Glutamatergic neuron (in vitro differentiated cells): ENCODE data around the gene PORCN. TPM values are rescaled to one million over a fixed set of nuclear protein-coding genes. Genes with fewer than 3 reads are reported as not detected.
"Not testable (repeated sequence)": the region's sequence is repeated elsewhere in the genome, so short reads cannot be mapped to it uniquely, and the experiment has no call there.

ENCODE experiments used
- DNase-seq: peaks from one replicate; pipeline ENCODE4 v3.0.0; 2022
- H3K27ac Mint-ChIP-seq: one replicate; pipeline ENCODE4 v1.8.0; 2020; ENCODE audit warnings: mild to moderate bottlenecking, mixed read lengths, inconsistent platforms; ENCODE audit not compliant: unreplicated experiment
- H3K27me3 Mint-ChIP-seq: one replicate; pipeline ENCODE4 v1.8.0; 2020; ENCODE audit warnings: mild to moderate bottlenecking, moderate library complexity, mixed read lengths, inconsistent platforms; ENCODE audit not compliant: unreplicated experiment
- H3K36me3 Mint-ChIP-seq: one replicate; pipeline ENCODE4 v1.8.0; 2020; ENCODE audit warnings: mild to moderate bottlenecking, mixed read lengths, inconsistent platforms; ENCODE audit not compliant: unreplicated experiment
- H3K4me1 Mint-ChIP-seq: one replicate; pipeline ENCODE4 v1.8.0; 2020; ENCODE audit warnings: mild to moderate bottlenecking, low read depth, mixed read lengths, inconsistent platforms; ENCODE audit not compliant: unreplicated experiment
- H3K4me3 Mint-ChIP-seq: one replicate; pipeline ENCODE4 v1.8.0; 2020; ENCODE audit warnings: mild to moderate bottlenecking, mixed read lengths, inconsistent platforms; ENCODE audit not compliant: unreplicated experiment
- H3K9me3 Mint-ChIP-seq: one replicate; pipeline ENCODE4 v1.8.0; 2020; ENCODE audit warnings: mild to moderate bottlenecking, moderate library complexity, mixed read lengths, inconsistent platforms; ENCODE audit not compliant: unreplicated experiment
- CTCF ChIP-seq: fragments of 200-600 bp; sonication (generic); IDR thresholded peaks from one replicate; pipeline ENCODE4 v1.5.0; 2021; ENCODE audit not compliant: partially characterized antibody, unreplicated experiment
- total RNA-seq: library from RNA; stranded (reverse); fragmentation: NEBNext Ultra II Directional; extraction: Animal tissue kit (Norgen Biotek cat#: 25700); gene quantifications from one replicate; pipeline ENCODE4 v1.2.1, GENCODE V29; 2021; ENCODE audit not compliant: unreplicated experiment

The PORCN gene
- total RNA-seq, 1 donor from 2014 or later: 18.6 TPM

GRCh38 chrX:48516285-48516684 is 7.5 kb downstream of the PORCN start:
- no peak for TF ChIP-seq CTCF
- DNase-seq: no peak
- Mint-ChIP-seq H3K4me1 (peaks cover 7% of the 10 kb centered on the region), H3K36me3 (peaks cover 5% of the 10 kb centered on the region), H3K4me3 (no peak overlapping the region), H3K9me3 (peaks cover 3% of the 10 kb centered on the region), H3K27me3 (peaks cover 5% of the 10 kb centered on the region), H3K27ac (no peak overlapping the region)

GRCh38 chrX:48516987-48517386 is 8.2 kb downstream of the PORCN start:
- no peak for DNase-seq
- TF ChIP-seq CTCF: no peak
- no peak overlapping the region for H3K4me3 Mint-ChIP-seq
- no peak overlapping the region for H3K27ac Mint-ChIP-seq
- H3K27me3 Mint-ChIP-seq: peaks cover 5% of the 10 kb centered on the region
- H3K4me1 Mint-ChIP-seq: peaks cover 7% of the 10 kb centered on the region
- H3K36me3 Mint-ChIP-seq: peaks cover 5% of the 10 kb centered on the region
- peaks cover 3% of the 10 kb centered on the region for H3K9me3 Mint-ChIP-seq

- H3K27ac Mint-ChIP-seq, H3K4me3 Mint-ChIP-seq, H3K9me3 Mint-ChIP-seq, DNase-seq, H3K27me3 Mint-ChIP-seq, H3K36me3 Mint-ChIP-seq: not testable (repeated sequence)
- peaks cover 11% of the 10 kb centered on the region for H3K4me1 Mint-ChIP-seq
Measured at GRCh38 chrX:48519481-48519880, 10.7 kb downstream of the PORCN start.

- H3K27ac Mint-ChIP-seq: peak overlapping the region; percentile 86
- DNase-seq: no peak
- no peak for TF ChIP-seq CTCF
- peaks cover 3% of the 10 kb centered on the region for H3K27me3 Mint-ChIP-seq
- H3K4me3 Mint-ChIP-seq: peak overlapping the region; percentile 91
- peaks cover 2% of the 10 kb centered on the region for H3K9me3 Mint-ChIP-seq
- peaks cover under 1% of the 10 kb centered on the region for H3K36me3 Mint-ChIP-seq
- H3K4me1 Mint-ChIP-seq: peaks cover 11% of the 10 kb centered on the region
Measured at GRCh38 chrX:48520455-48520854, 11.7 kb downstream of the PORCN start.

- DNase-seq: no peak
- Mint-ChIP-seq H3K36me3 (no peaks in the 10 kb centered on the region), H3K4me1 (peaks cover 11% of the 10 kb centered on the region), H3K27me3 (peaks cover 3% of the 10 kb centered on the region), H3K9me3 (peaks cover 2% of the 10 kb centered on the region), H3K4me3 (peak overlapping the region; percentile 91), H3K27ac (peak overlapping the region; percentile 86)
- no peak for TF ChIP-seq CTCF
Measured at GRCh38 chrX:48520976-48521352, 12.2 kb downstream of the PORCN start.
